Tibial nerve (tissue), 4 donors: ENCODE results near the gene USP6NL. TPM values are rescaled to one million over a fixed set of nuclear protein-coding genes. Genes with fewer than 3 reads are reported as not detected.
"Not testable (repeated sequence)": the region's sequence is repeated elsewhere in the genome, so short reads cannot be mapped to it uniquely, and the experiment has no call there.

Experiments
- DNase-seq, 2 donors: peaks; one replicate each; pipeline ENCODE4 v3.0.0-alpha.2; 2019; ENCODE audit warnings: low spot score in 2 of 2
- H3K27ac ChIP-seq, 4 donors: fragments of 200-600 bp; sonication (generic) in 3 of 4; one replicate each; pipeline ENCODE4 v1.5.1; 2017 to 2019; ENCODE audit warnings: mild to moderate bottlenecking in 1 of 4
- H3K27me3 ChIP-seq, 2 donors: fragments of 200-600 bp; sonication (generic) in 1 of 2; one replicate each; pipeline versions ENCODE4 v1.5.1 to v1.6.0; 2017 to 2019
- H3K36me3 ChIP-seq, 3 donors: fragments of 200-600 bp; sonication (generic); one replicate each; pipeline ENCODE4 v1.5.1; 2018 to 2019
- H3K4me1 ChIP-seq, 4 donors: fragments of 200-600 bp; sonication (generic) in 3 of 4; one replicate each; pipeline ENCODE4 v1.5.1; 2017 to 2019
- H3K4me3 ChIP-seq, 4 donors: fragments of 200-600 bp; sonication (generic) in 3 of 4; one replicate each; pipeline ENCODE4 v1.5.1; 2017 to 2019; ENCODE audit warnings: mild to moderate bottlenecking in 1 of 4, moderate library complexity in 1 of 4
- H3K9me3 ChIP-seq, 4 donors: fragments of 200-600 bp; sonication (generic) in 3 of 4; one replicate each; pipeline ENCODE4 v1.5.1; 2017 to 2019
- CTCF ChIP-seq, 5 experiments: fragments of 200-600 bp in 3 of 5; fragments of 450-650 bp in 2 of 5; sonication (generic) in 3 of 5; IDR thresholded peaks; one replicate each; pipeline ENCODE4 v1.5.1; 2016 to 2019; ENCODE audit warnings: antibody characterized with exemption in 5 of 5, mild to moderate bottlenecking in 3 of 5, moderate library complexity in 2 of 5
- EP300 ChIP-seq, 2 donors: sonication (generic); formaldehyde crosslinking; IDR thresholded peaks; one replicate each; pipeline ENCODE4 v1.6.1; 2017; ENCODE audit warnings: antibody characterized with exemption in 2 of 2, mild to moderate bottlenecking in 1 of 2
- POLR2A ChIP-seq, 2 donors: fragments of 450-650 bp; IDR thresholded peaks; one replicate each; pipeline ENCODE4 v1.6.1; 2017; ENCODE audit warnings: antibody characterized with exemption in 2 of 2, mild to moderate bottlenecking in 2 of 2, moderate library complexity in 2 of 2
- whole genome bisulfite sequencing, 2 donors: methylation state at CpG; one replicate each; pipeline ENCODE4 v1.1.5; 2018; 5-methylcytosine and 5-hydroxymethylcytosine counted together
- total RNA-seq, 4 donors: library from RNA; depleted of rRNA; stranded (reverse); fragments of >200 nt; gene quantifications; one replicate each; pipeline ENCODE4 v1.1.0, GENCODE V29; 2016

The USP6NL gene
- total RNA-seq, 4 donors from 2014 or later, result 21.8 to 33.9 (median 25.0) TPM

- TF ChIP-seq CTCF (IDR thresholded peaks at IDR 0.05) (no peak), POLR2A (IDR thresholded peaks at IDR 0.05) (no peak), EP300 (IDR thresholded peaks at IDR 0.05) (no peak)
- WGBS, 2 donors, result 70 to 74% methylated on average over 15 of the region's 15 CpGs
- H3K4me1 ChIP-seq, result no peaks in the 10 kb centered on the region
- no peak for DNase-seq
- no peak overlapping the region for H3K27ac ChIP-seq
- H3K36me3 ChIP-seq, result no peaks in the 10 kb centered on the region
- no peaks in the 10 kb centered on the region for H3K27me3 ChIP-seq
- no peaks in the 10 kb centered on the region for H3K9me3 ChIP-seq
- no peak overlapping the region for H3K4me3 ChIP-seq
Observed at GRCh38 chr10:11440250-11441150, 170.9 kb downstream of the USP6NL start.

- H3K27me3 ChIP-seq, result no peaks in the 10 kb centered on the region
- H3K9me3 ChIP-seq, result no peaks in the 10 kb centered on the region
- no peak overlapping the region for H3K4me3 ChIP-seq
- TF ChIP-seq CTCF (IDR thresholded peaks at IDR 0.05), result no peak
- TF ChIP-seq EP300 (IDR thresholded peaks at IDR 0.05), result no peak
- TF ChIP-seq POLR2A (IDR thresholded peaks at IDR 0.05), result no peak
- no peaks in the 10 kb centered on the region for H3K4me1 ChIP-seq
- H3K36me3 ChIP-seq, result no peaks in the 10 kb centered on the region
- no peak for DNase-seq
- no peak overlapping the region for H3K27ac ChIP-seq
- WGBS, 2 donors, result 86 to 88% methylated on average over 13 of the region's 13 CpGs
Observed at GRCh38 chr10:11439523-11440053, 171.9 kb downstream of the USP6NL start.

- no peak overlapping the region for H3K4me3 ChIP-seq
- no peaks in the 10 kb centered on the region for H3K4me1 ChIP-seq
- H3K36me3 ChIP-seq, result no peaks in the 10 kb centered on the region
- H3K27ac ChIP-seq, result no peak overlapping the region
- 85 to 90% methylated on average over 15 to 22 of the region's 26 CpGs for WGBS, 2 donors
- H3K27me3 ChIP-seq, result no peaks in the 10 kb centered on the region
- no peak for DNase-seq
- H3K9me3 ChIP-seq, result no peaks in the 10 kb centered on the region
- no peak for TF ChIP-seq EP300 (IDR thresholded peaks at IDR 0.05)
- TF ChIP-seq CTCF (IDR thresholded peaks at IDR 0.05), result no peak
- TF ChIP-seq POLR2A (IDR thresholded peaks at IDR 0.05), result no peak
Observed at GRCh38 chr10:11437391-11438142, 173.9 kb downstream of the USP6NL start.

GRCh38 chr10:11436445-11436844, 175.0 kb downstream of the USP6NL start:
- H3K27ac ChIP-seq, H3K9me3 ChIP-seq, H3K27me3 ChIP-seq, H3K4me1 ChIP-seq, H3K36me3 ChIP-seq, H3K4me3 ChIP-seq, DNase-seq: not testable (repeated sequence)
- 87 to 88% methylated on average over 13 of the region's 13 CpGs for WGBS, 2 donors

GRCh38 chr10:11435581-11435981, 175.9 kb downstream of the USP6NL start:
- WGBS, 2 donors, result 44 to 50% methylated on average over 7 to 9 of the region's 9 CpGs
- H3K36me3 ChIP-seq, result no peaks in the 10 kb centered on the region
- no peaks in the 10 kb centered on the region for H3K9me3 ChIP-seq
- no peaks in the 10 kb centered on the region for H3K27me3 ChIP-seq
- DNase-seq, result no peak
- H3K27ac ChIP-seq, result no peak overlapping the region
- no peaks in the 10 kb centered on the region for H3K4me1 ChIP-seq
- TF ChIP-seq EP300 (IDR thresholded peaks at IDR 0.05) (no peak), POLR2A (IDR thresholded peaks at IDR 0.05) (no peak), CTCF (IDR thresholded peaks at IDR 0.05) (no peak)
- H3K4me3 ChIP-seq, result no peak overlapping the region
